GM19099 (cell line): ENCODE data around the gene CAMK2B.

Experiments
- POLR2A ChIP-seq: IDR thresholded peaks from 3 replicates; pipeline ENCODE4 v1.6.1; 2011; ENCODE audit warnings: low read depth; ENCODE audit not compliant: insufficient read length; ENCODE audit errors: extremely low read depth

CAMK2B gene

DNA sequence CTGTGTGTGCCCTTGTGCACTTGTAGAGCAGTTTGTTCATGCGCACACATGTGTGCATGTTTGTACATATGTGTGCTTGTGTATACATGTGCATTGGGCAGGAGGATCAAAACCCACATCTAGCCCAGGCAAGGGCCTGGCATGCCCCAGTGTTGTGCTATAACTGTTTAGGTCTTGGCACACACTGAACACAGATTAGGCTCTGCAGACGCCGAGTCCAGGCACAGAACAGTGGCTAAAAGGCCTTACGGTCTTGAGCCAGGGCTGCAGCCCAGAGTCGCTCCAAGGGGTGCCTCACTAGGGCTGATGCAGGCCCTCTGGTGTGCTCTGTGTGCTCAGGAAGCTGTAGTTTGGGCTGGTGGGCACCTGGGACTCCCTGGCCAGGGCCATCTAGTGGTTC lies 68.9 kb downstream of the CAMK2B start:
- TF ChIP-seq POLR2A, result no peak

DNA sequence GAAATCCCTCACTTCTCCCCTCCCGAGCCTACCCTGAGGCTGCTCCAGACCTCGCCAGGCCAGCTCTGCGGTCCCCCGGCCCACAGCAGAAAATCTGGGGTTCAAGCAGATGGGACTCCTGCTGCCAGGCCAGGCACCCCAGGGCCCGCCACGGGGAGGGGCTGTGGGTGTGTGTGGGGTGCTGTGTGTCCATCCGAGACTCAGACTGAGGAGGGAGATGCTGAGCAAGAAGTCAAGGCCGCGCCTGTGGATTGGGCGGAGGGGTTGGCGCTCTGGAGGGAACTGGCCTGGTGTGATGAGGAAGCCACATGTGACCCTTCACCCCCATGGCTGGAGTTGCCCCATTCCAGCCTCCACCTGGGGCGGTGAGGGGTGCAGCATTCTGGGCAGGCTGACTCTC lies 73.5 kb downstream of the CAMK2B start:
- no peak for TF ChIP-seq POLR2A

DNA sequence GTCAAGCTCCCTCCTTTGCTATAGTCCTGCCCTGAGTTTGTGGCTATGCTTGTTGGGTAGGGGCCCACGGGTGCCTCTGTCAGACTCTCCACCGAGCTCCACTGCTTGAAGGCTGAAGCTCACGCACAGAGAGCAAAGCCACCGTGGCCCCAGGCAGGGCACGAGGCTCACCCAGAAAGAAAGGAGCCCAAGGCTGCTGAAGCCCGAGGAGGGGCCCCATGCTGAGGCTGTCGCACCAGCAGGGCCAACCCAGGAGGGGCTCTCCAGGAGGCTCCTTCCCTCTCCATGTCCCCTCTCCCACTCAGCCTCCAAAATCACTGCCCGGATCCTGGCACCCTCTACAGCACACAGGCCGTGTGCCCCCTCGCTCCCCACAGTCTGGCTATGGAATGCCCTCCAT lies 74.1 kb downstream of the CAMK2B start:
- TF ChIP-seq POLR2A, result no peak

DNA sequence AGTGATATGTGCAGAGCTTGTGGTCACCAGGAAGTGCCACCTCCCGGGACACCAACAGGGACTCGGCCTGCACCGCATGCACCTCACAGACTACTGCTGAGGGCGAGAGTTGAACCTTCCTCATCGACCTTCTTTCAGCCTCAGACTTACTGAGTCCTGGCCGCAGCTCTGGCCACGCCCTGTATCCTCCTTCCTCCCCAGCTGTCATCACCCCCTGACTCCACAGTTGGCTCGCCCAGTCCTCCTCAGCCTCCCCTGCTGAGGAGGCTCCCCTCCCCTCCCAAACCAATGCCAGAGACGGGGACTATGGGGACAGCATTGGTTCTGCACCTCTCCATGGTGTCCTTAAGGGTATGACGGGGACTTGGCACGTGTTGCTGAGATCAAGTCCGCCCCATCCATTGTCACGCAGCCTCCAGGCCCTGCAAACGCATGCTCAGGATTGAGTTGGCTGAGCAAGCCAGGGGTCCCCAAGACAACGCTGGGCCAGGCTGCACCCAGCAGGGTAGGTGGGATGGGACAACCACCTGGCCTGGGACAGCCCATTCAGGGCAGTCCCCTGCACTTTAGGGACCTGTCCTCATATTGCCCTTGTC lies 75.7 kb downstream of the CAMK2B start:
- no peak for TF ChIP-seq POLR2A

DNA sequence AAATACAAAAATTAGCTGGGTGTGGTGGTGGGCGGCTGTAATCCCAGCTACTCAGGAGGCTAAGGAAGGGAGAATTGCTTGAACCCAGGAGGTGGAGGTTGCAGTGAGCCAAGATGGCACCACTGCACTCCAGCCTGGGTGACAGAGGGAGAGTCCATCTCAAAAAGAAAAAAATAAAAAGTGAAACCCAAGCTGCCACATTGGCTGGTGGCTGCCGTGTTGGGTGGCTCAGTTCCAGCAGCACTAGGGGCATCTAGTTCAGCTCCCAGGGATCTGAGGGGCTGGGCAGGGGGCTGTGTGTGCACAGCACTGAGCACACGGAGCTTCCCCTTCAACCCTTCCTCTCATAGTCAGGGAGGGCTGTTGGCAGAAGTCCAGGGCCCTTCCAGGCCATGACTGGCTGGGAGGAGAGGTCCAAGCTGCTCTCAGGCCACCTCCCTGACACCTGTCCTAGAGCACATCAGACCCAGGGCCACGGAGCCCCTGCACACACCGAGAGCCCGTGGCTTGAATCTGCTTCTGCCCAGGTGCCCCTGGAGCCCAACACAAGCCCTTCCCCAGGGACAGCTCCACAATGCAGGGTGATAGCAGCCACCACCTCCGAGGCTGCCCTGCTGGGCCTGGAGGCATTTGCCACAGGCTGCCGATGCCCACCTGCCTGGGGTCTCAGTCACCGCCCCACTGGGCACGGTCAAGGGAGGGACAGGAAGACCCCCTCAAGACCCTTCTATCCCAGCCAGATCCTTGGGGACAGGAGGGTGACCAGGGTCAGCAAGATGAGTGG lies 77.3 kb downstream of the CAMK2B start:
- TF ChIP-seq POLR2A, result no peak

DNA sequence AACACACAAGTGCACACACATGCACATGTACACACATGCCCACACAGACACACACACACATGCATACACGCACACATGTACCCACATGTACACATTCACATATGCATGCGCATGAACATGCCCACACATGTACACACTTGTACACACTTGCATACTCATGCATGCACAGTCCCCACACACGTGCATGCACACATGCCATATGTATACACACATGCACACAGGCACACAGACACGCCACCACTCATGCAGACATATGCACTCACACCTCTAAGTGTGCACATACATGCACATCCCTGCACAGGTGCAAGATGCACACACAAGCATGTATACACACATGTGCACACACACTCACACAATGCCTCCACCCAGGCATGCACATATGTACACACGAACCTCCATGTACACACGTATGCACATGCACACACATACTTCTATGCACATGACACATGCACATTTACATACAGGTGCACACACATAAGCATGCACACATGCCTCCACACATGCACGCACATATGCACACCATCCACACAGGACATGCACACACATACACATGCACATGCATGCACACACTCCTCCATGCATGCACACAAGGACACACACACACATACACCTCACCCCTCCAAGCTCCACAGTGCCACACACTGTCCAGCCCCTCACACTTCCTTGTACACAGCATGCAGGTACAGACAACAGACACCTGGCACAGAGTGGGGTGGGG lies 78.8 kb downstream of the CAMK2B start:
- no peak for TF ChIP-seq POLR2A

DNA sequence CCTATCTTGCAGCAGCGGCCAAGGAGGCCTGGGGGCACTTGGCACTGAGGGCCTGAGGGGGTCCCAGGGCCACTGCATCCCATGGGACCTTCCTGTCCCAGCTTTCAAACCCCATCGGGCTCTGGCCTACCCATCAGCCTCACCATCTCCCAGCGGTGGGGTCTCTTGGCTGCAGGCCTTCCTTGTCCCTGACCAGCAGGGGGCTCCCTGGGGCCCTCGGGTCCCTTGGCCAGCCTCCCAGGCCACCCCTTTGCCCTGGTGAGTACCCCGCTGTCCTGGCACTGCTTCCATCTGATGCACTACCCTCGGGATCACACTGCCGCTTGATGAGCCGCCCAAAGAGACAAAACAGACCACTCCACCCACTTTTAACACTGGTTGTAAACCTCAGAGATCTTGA lies 81.1 kb downstream of the CAMK2B start:
- TF ChIP-seq POLR2A, result no peak

DNA sequence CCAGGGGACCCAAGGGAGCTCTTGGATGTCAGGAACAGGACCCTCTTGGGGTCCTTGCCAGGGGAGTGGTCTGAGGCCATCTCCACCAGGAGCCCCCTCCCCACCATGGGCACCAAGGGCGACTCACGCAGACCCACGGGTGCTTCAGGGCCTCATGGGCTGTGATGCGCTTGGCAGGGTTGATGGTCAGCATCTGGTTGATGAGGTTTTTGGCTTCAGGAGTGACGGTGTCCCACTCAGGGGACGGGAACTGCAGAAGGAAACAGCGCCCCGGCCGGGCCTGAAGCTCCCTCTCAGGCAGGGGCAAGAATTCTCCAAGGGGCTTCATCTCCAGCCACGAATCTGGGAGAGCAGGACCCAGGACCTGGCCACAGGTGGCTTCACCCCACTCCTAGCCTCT lies 83.3 kb downstream of the CAMK2B start:
- TF ChIP-seq POLR2A, result no peak

DNA sequence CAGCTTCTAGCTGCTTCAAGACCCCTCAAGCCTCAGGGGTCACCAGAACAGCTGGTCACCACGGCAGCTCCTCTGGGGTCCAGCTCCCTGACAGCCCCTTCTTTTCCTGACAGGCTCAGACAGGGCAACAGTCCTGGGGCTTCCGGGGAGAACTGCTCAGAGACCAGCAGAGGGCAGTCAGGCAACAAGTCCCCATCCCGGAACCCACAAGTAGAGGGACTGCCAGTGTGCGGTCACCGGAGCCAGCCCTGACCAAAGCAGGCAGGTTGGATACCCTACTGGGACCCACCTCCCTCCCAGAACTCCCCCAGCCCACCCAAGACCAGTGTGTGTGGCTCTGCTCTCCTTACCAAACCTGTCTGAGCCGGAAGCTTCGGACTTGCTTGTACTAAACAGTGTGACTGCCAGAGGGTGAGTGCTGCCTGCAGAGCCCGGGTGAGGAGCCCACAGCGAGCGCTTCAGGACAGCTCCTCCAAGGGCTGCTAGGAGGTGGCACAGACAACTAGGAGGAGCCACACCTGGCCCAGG lies 84.3 kb downstream of the CAMK2B start:
- no peak for TF ChIP-seq POLR2A

DNA sequence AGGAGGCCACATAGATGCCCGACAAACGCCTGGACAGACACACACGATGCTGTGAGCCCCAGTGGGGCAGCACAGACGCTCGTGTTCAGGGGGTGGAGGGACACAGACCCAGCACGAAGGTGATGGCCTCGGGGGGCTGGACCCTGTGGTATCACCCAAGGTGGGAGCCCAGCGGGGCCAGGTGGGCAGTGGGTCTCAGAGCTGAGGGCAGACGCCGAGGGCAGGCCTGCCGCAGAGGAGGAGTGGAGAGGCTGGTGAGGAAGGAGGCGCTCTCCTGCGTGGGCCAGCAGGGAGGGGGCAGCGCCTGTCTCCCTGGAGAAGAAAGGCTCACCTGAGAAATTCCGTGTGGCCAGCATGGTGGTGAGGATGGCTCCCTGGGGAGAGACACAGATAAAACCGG lies 85.0 kb downstream of the CAMK2B start:
- TF ChIP-seq POLR2A, result no peak

DNA sequence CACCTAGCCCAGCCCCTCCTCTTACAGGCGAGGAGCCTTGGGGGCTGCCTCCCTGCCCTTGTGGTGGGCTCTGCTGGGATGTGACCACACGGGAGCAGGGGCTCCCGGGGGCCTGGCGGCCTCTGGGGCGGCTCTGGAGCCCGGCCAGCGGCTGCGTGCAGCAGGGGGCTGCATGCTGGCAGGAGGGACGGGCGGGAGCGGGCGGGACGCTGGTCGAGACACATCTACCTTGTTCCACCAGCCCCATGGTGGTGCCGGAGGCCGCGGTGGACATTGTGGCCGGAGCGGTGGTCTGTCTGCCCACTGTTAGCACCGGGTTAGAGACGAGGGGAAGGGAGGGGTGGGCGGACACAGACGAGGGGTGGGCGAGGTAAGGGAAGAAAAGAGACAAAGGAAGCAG lies 86.0 kb downstream of the CAMK2B start:
- no peak for TF ChIP-seq POLR2A

DNA sequence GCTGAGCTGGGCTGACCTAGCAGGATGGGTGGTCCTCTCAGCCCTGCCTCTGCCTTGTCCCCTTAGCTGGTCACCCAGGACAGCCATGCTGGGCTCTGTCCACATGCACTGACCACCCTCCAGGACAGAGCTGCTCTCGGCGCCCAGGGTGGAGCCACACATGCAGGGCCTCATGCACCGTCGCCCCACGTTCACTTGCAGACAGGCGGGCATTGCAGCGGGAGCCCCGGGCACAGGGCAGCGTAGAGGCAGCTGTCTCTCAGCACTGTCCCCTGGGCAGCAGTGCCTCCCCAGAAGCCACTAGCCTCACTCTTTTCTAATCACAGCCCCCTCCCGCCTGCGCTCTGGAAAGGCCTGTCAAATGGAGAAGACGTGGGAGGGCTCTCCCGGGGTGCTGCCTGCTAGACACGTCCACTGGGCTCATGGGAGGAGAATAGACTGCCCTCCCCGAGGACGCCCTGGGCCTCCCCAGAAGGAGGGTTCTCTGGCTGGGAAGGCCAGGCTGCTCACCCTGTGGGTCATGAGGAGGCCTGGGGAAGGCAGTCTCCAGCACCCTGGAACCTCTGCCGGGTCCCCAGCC lies 87.2 kb downstream of the CAMK2B start:
- no peak for TF ChIP-seq POLR2A

DNA sequence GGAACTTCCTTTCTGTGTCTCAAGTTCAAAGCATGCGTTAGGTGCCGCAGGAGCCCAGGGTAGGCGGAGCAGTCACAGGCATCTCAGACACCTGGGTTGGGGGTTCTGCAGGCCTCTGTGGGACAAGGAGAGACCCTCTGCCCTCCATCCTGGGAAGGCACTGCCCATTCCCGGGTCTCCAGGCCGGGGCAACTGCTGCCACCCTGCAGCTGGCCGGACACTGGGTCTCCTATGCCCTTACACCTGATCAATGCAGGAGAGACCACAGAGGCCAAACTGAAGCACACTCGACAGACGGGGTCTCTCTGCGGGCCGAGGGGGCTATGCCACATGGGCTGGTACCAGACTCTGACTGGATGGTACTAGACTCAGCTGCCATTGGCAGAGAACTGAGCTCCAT lies 87.7 kb downstream of the CAMK2B start:
- no peak for TF ChIP-seq POLR2A

DNA sequence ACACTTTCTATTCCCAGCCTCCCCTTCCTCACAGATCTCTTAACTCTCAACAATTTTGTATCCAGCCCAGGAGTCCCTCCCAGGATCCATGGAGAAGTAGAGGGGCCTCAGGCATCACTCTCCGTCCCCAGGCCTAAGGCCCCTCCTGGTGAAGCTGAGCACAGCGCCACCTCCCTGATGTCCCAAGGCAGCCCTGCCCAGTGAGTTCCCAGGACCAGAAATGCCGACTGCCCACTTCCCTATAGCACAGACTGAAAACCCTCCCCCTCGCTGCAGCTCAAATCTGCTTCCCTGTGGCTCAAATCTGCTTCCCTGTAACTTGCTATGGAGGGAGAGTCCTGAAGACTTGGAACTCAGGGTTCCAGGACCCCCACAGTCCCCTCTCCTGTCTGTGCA lies 89.1 kb downstream of the CAMK2B start:
- TF ChIP-seq POLR2A, result no peak

DNA sequence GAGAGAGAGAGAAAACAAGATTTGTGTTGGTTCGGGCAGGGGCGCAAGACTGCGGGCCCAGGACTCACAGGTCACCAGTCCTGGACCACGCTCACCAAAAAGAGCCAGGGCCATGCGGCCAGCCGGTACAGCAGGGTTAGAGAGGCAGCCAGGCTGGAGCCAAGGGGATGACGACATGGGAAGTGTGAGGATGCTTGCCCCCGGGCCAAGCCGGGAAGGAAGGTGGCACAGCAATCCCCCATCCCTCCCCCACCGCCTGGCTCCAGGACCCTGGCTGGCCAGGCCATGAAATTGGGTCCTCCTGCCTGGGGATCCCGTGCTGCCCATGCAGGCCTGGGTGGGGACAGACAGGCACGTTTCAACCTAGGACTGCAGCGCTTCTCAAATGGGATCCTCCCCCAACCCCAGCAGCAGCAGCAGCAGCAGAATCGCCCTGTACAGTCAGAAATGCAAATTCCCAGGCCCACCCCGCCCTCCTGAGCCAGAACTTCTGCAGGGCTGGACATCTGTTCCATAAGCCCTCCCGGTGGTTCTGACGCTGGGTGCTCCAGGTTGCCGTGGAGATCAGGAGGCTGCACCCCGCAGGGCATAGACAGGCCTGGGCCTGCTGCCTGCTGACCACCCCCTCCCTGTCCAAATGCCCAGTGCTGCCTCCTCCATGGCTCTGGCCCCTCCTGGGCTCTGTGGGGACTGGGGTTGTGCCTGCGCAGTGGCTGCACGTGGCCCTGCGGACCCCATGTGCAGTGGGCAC lies 89.6 kb downstream of the CAMK2B start:
- TF ChIP-seq POLR2A, result no peak
